ENCODE measurements around the gene KRTAP5-6.
"Not testable (repeated sequence)": the region's sequence is repeated elsewhere in the genome, so short reads cannot be mapped to it uniquely, and the experiment has no call there.

KRTAP5-6 gene

GRCh38 chr11:1683904-1684572 is 13.0 kb upstream of the KRTAP5-6 start:
- DNase-seq = not testable (repeated sequence)

GRCh38 chr11:1684886-1685874 is 11.8 kb upstream of the KRTAP5-6 start:
- not testable (repeated sequence) for DNase-seq

GRCh38 chr11:1686220-1686619 is 10.8 kb upstream of the KRTAP5-6 start:
- DNase-seq = not testable (repeated sequence)

GRCh38 chr11:1688336-1688947 is 8.6 kb upstream of the KRTAP5-6 start:
- not testable (repeated sequence) for DNase-seq

- DNase-seq = not testable (repeated sequence)
These were observed 7.5 kb upstream of the KRTAP5-6 start for GRCh38 chr11:1689250-1690166.

GRCh38 chr11:1690167-1691025 is 6.6 kb upstream of the KRTAP5-6 start:
- DNase-seq = no peak

- no peak for DNase-seq
These were observed 5.7 kb upstream of the KRTAP5-6 start for GRCh38 chr11:1691026-1691877.

- no peak for DNase-seq
These were observed 4.9 kb upstream of the KRTAP5-6 start for GRCh38 chr11:1691878-1692707.

GRCh38 chr11:1692708-1693326 is 4.2 kb upstream of the KRTAP5-6 start:
- DNase-seq = no peak

- DNase-seq = peak; percentile 77 to 84 (median 82)
These were observed 3.5 kb upstream of the KRTAP5-6 start for GRCh38 chr11:1693327-1694063.

- peak; percentile 74 to 84 (median 82) for DNase-seq
These were observed 2.7 kb upstream of the KRTAP5-6 start for GRCh38 chr11:1694064-1694845.

GRCh38 chr11:1694846-1695547 is 2.0 kb upstream of the KRTAP5-6 start:
- no peak for DNase-seq

- no peak for DNase-seq
These were observed 1.4 kb upstream of the KRTAP5-6 start for GRCh38 chr11:1695548-1696108.

- DNase-seq = no peak
These were observed 2.8 kb downstream of the KRTAP5-6 start for GRCh38 chr11:1699771-1700170.

- no peak for DNase-seq
These were observed 4.3 kb downstream of the KRTAP5-6 start for GRCh38 chr11:1701091-1701807.

GRCh38 chr11:1702506-1702905 is 5.5 kb downstream of the KRTAP5-6 start:
- DNase-seq = no peak

All from NCI-H1417 (cell line).